NB4 (cell line): ENCODE results near the gene SEZ6L2.

Experiments used
- DNase-seq: peaks from one replicate; pipeline ENCODE4 v3.0.0; 2010; ENCODE audit warnings: low read depth
- H3K4me3 ChIP-seq: one replicate; pipeline ENCODE4 v1.5.1; 2011; ENCODE audit warnings: mild to moderate bottlenecking, low read depth, low read length, moderate library complexity
- MAX ChIP-seq: IDR thresholded peaks from 2 replicates; pipeline ENCODE4 v1.6.1; 2011; ENCODE audit warnings: low read depth, low read length
- MYC ChIP-seq: IDR thresholded peaks from 2 replicates; pipeline ENCODE4 v1.6.1; 2011; ENCODE audit warnings: low read depth, low read length
- POLR2A ChIP-seq: IDR thresholded peaks from 2 replicates; pipeline ENCODE4 v1.6.1; 2011; ENCODE audit warnings: mild to moderate bottlenecking; ENCODE audit not compliant: insufficient read length; ENCODE audit errors: extremely low read depth
- TF ChIP-seq, protein P1 (sequence below): IDR thresholded peaks from one replicate; pipeline ENCODE4 v1.5.1; 2012; ENCODE audit warnings: low read depth, low read length

SEZ6L2 gene

DNA sequence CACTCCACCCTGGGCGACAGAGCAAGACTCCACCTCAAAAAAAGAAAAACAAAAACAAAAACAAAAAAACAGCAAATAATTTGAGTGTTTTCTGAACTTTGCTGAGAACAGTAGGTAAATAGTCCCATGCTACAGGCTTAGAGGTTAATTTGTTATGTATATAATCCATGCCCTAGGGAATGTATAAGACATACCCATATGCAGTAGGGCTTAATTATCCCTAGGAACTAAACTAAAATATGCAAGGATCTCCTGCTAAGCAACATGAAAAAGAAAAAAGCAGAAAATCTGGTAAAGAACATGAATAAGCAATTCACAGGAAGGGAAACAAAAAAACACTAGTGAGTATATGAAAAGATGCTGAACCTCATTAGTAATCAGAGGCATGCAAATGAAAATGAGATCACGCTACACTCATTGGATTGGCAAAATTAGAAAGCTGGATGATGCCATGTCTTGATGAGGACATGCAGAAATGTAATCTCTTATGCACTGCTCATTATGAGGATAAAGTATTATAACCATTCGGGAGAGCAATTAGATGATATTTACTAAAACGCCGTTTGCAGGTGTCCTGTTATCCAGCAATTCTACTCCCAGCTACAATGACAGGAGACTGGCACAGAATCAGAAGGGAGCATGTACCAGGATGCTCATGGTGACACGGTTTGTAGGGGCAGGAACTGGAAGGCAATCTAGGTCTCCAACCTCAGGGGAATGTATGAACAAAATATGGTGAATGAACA is 21.1 kb upstream of the SEZ6L2 start:
- no peak for DNase-seq
- TF ChIP-seq, protein P1, sequence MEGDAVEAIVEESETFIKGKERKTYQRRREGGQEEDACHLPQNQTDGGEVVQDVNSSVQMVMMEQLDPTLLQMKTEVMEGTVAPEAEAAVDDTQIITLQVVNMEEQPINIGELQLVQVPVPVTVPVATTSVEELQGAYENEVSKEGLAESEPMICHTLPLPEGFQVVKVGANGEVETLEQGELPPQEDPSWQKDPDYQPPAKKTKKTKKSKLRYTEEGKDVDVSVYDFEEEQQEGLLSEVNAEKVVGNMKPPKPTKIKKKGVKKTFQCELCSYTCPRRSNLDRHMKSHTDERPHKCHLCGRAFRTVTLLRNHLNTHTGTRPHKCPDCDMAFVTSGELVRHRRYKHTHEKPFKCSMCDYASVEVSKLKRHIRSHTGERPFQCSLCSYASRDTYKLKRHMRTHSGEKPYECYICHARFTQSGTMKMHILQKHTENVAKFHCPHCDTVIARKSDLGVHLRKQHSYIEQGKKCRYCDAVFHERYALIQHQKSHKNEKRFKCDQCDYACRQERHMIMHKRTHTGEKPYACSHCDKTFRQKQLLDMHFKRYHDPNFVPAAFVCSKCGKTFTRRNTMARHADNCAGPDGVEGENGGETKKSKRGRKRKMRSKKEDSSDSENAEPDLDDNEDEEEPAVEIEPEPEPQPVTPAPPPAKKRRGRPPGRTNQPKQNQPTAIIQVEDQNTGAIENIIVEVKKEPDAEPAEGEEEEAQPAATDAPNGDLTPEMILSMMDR, result no peak
- TF ChIP-seq MYC (no peak), POLR2A (no peak), MAX (no peak)
- no peak overlapping the region for H3K4me3 ChIP-seq

GRCh38 chr16:29916979-29917378 is 17.6 kb upstream of the SEZ6L2 start:
- no peak overlapping the region for H3K4me3 ChIP-seq
- TF ChIP-seq MAX (no peak), POLR2A (no peak), MYC (no peak)
- TF ChIP-seq, protein P1, result no peak
- no peak for DNase-seq

DNA sequence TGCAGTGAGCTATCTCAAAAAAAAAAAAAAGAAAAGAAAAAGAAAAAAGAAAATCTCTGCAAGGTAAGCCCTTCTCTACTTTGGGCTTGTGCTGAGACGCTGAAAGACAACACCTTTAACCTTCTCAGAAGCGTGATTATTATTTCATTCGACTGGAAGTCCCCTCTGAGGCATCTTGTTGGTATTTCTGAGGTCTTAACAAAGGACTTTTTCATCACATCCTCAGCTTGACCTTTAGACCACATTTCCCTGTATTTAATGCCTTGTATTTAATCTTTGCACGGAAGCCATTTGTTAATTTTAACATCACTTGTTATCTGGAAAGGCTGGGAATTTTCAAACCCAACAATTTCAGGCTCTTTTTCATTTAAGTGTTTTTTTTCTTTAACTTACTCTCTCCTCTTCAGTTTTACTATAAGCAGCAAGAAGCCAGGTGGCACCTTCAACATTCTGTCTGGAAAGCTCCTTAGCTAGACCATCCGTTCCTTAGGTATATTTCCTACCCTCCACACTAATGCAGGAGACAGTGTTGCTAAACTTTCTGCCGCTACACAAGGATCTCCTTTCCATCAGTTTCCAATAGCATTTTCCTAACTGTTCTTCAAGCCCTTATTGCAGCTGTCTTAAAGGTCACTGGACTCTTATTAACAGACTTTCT is 16.4 kb upstream of the SEZ6L2 start:
- DNase-seq, result no peak
- H3K4me3 ChIP-seq, result no peak overlapping the region
- TF ChIP-seq, protein P1, result no peak
- TF ChIP-seq POLR2A (no peak), MYC (no peak), MAX (no peak)

GRCh38 chr16:29913514-29913913 is 14.2 kb upstream of the SEZ6L2 start:
- no peak overlapping the region for H3K4me3 ChIP-seq
- DNase-seq, result no peak
- TF ChIP-seq MYC, result no peak
- TF ChIP-seq, protein P1, result no peak
- no peak for TF ChIP-seq POLR2A
- TF ChIP-seq MAX, result no peak

- TF ChIP-seq POLR2A, result no peak
- no peak for TF ChIP-seq MYC
- no peak for TF ChIP-seq MAX
- TF ChIP-seq, protein P1, result no peak
- no peak overlapping the region for H3K4me3 ChIP-seq
- no peak for DNase-seq
Measured at GRCh38 chr16:29912087-29912486, 12.7 kb upstream of the SEZ6L2 start.
